GM12878 (cell line): Measurements from ENCODE around the gene THADA. TPM values are rescaled to one million over a fixed set of nuclear protein-coding genes. Genes with fewer than 3 reads are reported as not detected.

Experiments used
- ATAC-seq: fragments of 200-7000 bp; cut with Tn5 transposase; 3 replicates; pipeline ENCODE4 v1.9.1; 2020; ENCODE audit warnings: mild to moderate bottlenecking, moderate library complexity
- BruUV-seq: library from RNA; stranded (reverse); fragments of 400-500 nt; replicated peaks from 2 replicates; lab custom pipeline; 2021; lab: Mats Ljungman, UMichigan
- CTCF ChIA-PET: fragments of 300-600 bp; sonication (Branson Sonifier 250); formaldehyde crosslinking; extraction: SDS; loops from one replicate; lab custom pipeline; 2021; ENCODE audit warnings: inconsistent platforms; lab: Yijun Ruan, JAX
- POLR2A ChIA-PET: fragments of 350-600 bp; formaldehyde crosslinking; extraction: SDS; loops from one replicate; lab custom pipeline; 2021; ENCODE audit warnings: inconsistent platforms; lab: Charles Lee
- RAD21 ChIA-PET: fragments of 300-600 bp; sonication (Branson Sonifier 250); formaldehyde crosslinking; loops from one replicate; lab custom pipeline; 2023; ENCODE audit warnings: antibody characterized with exemption; ENCODE audit not compliant: unreplicated experiment; lab: Charles Lee
- SMC1A ChIA-PET: fragments of 300-600 bp; sonication (Branson Sonifier 250); formaldehyde crosslinking; loops from one replicate; lab custom pipeline; 2023; ENCODE audit not compliant: unreplicated experiment, uncharacterized antibody; lab: Charles Lee
- DNase-seq: peaks from one replicate; pipeline ENCODE4 v3.0.0-alpha.2; 2011; ENCODE audit warnings: low read depth, low spot score
- FAIRE-seq: peaks from 3 replicates; lab custom pipeline; 2011; peaks lifted over from hg19 to GRCh38; lab: Jason Lieb, UNC
- H2AFZ ChIP-seq: 2 replicates; pipeline ENCODE4 v1.6.0; 2011; ENCODE audit warnings: low read depth, low read length, control low read depth; ENCODE audit not compliant: control insufficient read depth
- H3K27ac ChIP-seq: 2 replicates; pipeline ENCODE4 v1.5.1; 2011; ENCODE audit warnings: control low read depth; ENCODE audit not compliant: control insufficient read depth, insufficient read depth
- H3K27me3 ChIP-seq, 2 experiments: replicated peaks in 1 of 2; 2 replicates each; pipeline versions ENCODE4 v1.6.0 to v1.6.1; 2011; ENCODE audit warnings: low read length in 1 of 2; ENCODE audit not compliant: control insufficient read depth in 2 of 2, insufficient read depth in 2 of 2
- H3K36me3 ChIP-seq, 2 experiments: 2 replicates each; pipeline ENCODE4 v1.5.1; 2011; ENCODE audit warnings: low read length in 1 of 2; ENCODE audit not compliant: control insufficient read depth in 2 of 2, insufficient read depth in 2 of 2
- H3K4me1 ChIP-seq: 2 replicates; pipeline ENCODE4 v1.6.1; 2011; ENCODE audit warnings: mild to moderate bottlenecking, low read length, moderate library complexity, mixed read lengths; ENCODE audit not compliant: control insufficient read depth, insufficient read depth
- H3K4me2 ChIP-seq: 2 replicates; pipeline ENCODE4 v1.6.0; 2011; ENCODE audit warnings: control low read depth; ENCODE audit not compliant: control insufficient read depth, insufficient read depth
- H3K4me3 ChIP-seq: fragments of 200-600 bp; sonication (generic); 2 replicates; pipeline ENCODE4 v1.5.1; 2016
- H3K79me2 ChIP-seq: 2 replicates; pipeline ENCODE4 v1.6.0; 2011; ENCODE audit warnings: low read length; ENCODE audit not compliant: control insufficient read depth, insufficient read depth
- H3K9ac ChIP-seq: 2 replicates; pipeline ENCODE4 v1.8.0; 2011; ENCODE audit warnings: low read length, control low read depth, mixed read lengths; ENCODE audit not compliant: control insufficient read depth, insufficient read depth
- H3K9me3 ChIP-seq: replicated peaks from 3 replicates; pipeline ENCODE4 v1.5.1; 2011; ENCODE audit warnings: mild to moderate bottlenecking, low read length; ENCODE audit not compliant: control insufficient read depth, insufficient read depth
- H4K20me1 ChIP-seq: 2 replicates; pipeline ENCODE4 v1.6.0; 2011; ENCODE audit not compliant: control insufficient read depth, insufficient read depth
- BHLHE40 ChIP-seq, 2 experiments: fragments of 450-650 bp in 1 of 2; IDR thresholded peaks; 2 replicates each; pipeline ENCODE4 v1.6.1; 2011 to 2017; ENCODE audit warnings: low read depth in 2 of 2, borderline replicate concordance in 1 of 2, improper control_type of control experiment in 1 of 2, low read length in 1 of 2, mild to moderate bottlenecking in 1 of 2
- EZH2 ChIP-seq: IDR thresholded peaks from 2 replicates; pipeline ENCODE4 v1.6.1; 2012; ENCODE audit warnings: low read depth, mild to moderate bottlenecking, control low read depth, inconsistent platforms, low read length, borderline replicate concordance; ENCODE audit not compliant: control insufficient read depth
- FOXK2 ChIP-seq: fragments of 450-650 bp; IDR thresholded peaks from 2 replicates; pipeline ENCODE4 v1.6.1; 2017; ENCODE audit warnings: mild to moderate bottlenecking, moderate library complexity
- IKZF2 ChIP-seq, 2 experiments: fragments of 450-650 bp; IDR thresholded peaks; 2 replicates each; pipeline ENCODE4 v1.6.1; 2017; ENCODE audit warnings: mild to moderate bottlenecking in 2 of 2, moderate library complexity in 2 of 2
- IRF4 ChIP-seq: IDR thresholded peaks from 2 replicates; pipeline ENCODE4 v1.6.1; 2011; ENCODE audit warnings: low read depth, low read length
- PML ChIP-seq: IDR thresholded peaks from 2 replicates; pipeline ENCODE4 v1.6.1; 2012; ENCODE audit warnings: low read length, inconsistent platforms
- RFX5 ChIP-seq: IDR thresholded peaks from 2 replicates; pipeline ENCODE4 v1.6.1; 2011; ENCODE audit warnings: low read depth, low read length, improper control_type of control experiment
- SRF ChIP-seq, 2 experiments: IDR thresholded peaks; 2 replicates each; pipeline ENCODE4 v1.6.1; 2011; ENCODE audit warnings: low read depth in 2 of 2, low read length in 2 of 2, mild to moderate bottlenecking in 1 of 2, moderate library complexity in 1 of 2
- ZBTB11 ChIP-seq: fragments of 450-650 bp; formaldehyde crosslinking; IDR thresholded peaks from 2 replicates; pipeline ENCODE4 v1.5.0; 2022; ENCODE audit warnings: mild to moderate bottlenecking, missing genetic modification characterization
- ZNF24 ChIP-seq: fragments of 450-650 bp; IDR thresholded peaks from 2 replicates; pipeline ENCODE4 v1.6.1; 2017; ENCODE audit warnings: antibody characterized with exemption, mild to moderate bottlenecking
- WGBS: methylation state at CpG from one replicate; pipeline ENCODE4 v1.1.6; 2016; ENCODE audit warnings: low lambda C conversion rate; ENCODE audit not compliant: insufficient replicate concordance, insufficient coverage; ENCODE audit errors: missing lambda C conversion rate; 5-methylcytosine and 5-hydroxymethylcytosine counted together
- in situ Hi-C: fragments of 300-500 bp; cut with MboI; formaldehyde crosslinking; loops from 9 replicates; pipeline ENCODE4 v1.14.3; 2018; ENCODE audit warnings: mixed read lengths
- intact Hi-C: fragments of 100-400 bp; cut with micrococcal nuclease; formaldehyde crosslinking; loops from one replicate; pipeline ENCODE4 v1.14.2; 2022; ENCODE audit not compliant: unreplicated experiment
- polyA plus RNA-seq, 11 experiments: library from polyadenylated mRNA; depleted of rRNA in 4 of 11; unstranded in 6 of 11; stranded (reverse) in 5 of 11; fragments of >200 nt; fragmentation: Nextera tagmentation in 4 of 11; fragmentation: Illumina TruSeq in 1 of 11; extraction: Ambion mirVana in 4 of 11; extraction: Trizol in 1 of 11; gene quantifications; 1 replicate in 1 of 11; 2 replicates in 10 of 11; pipeline versions ENCODE4 v1.2.1 to v1.2.3, GENCODE V29; 2011 to 2016; ENCODE audit warnings: inconsistent platforms in 2 of 11, missing spikeins in 2 of 11, low read depth in 1 of 11
- total RNA-seq, 4 experiments: library from RNA; depleted of rRNA in 3 of 4; stranded (reverse); fragments of >200 nt in 3 of 4; fragmentation: Illumina TruSeq in 1 of 4; extraction: Trizol in 1 of 4; gene quantifications; 2 replicates each; pipeline versions ENCODE4 v1.2.1 to v1.2.3, GENCODE V29; 2013 to 2021

Gene THADA
- total and polyA plus RNA-seq, 10 of the 15 experiments (the other 5 are each of a cell fraction or from before 2014, with no cell fraction given): 14.6 to 33.2 (median 23.2) TPM

GRCh38 chr2:43210467-43211303 lies 385.2 kb downstream of the THADA start (continued):
- TF ChIP-seq BHLHE40 (IDR thresholded peaks at IDR 0.05; ENCODE audit: borderline replicate concordance in 1 of 2, low read depth in 2 of 2, low read length in 1 of 2): peak in 1 of 2 experiments; percentile 31; a peak in 1 of 4 replicates

- H3K27me3 ChIP-seq: no peaks in the 10 kb centered on the region
- FAIRE-seq: no peak
Measured at GRCh38 chr2:43210125-43210466, 385.7 kb downstream of the THADA start.

More at GRCh38 chr2:43210125-43210466, 385.7 kb downstream of the THADA start:
- H4K20me1 ChIP-seq: no peaks in the 10 kb centered on the region
- BruUV-seq: no TSS peak
- H3K79me2 ChIP-seq: no peaks in the 10 kb centered on the region
- CTCF ChIA-PET: no interaction called here
- TF ChIP-seq FOXK2: no peak
- TF ChIP-seq RFX5: no peak
- no peak for TF ChIP-seq IKZF2 (IDR thresholded peaks at IDR 0.05)
- no peak for TF ChIP-seq EZH2
- no peak for TF ChIP-seq ZBTB11 (CRISPR knock-in tag)
- TF ChIP-seq IRF4: no peak
- TF ChIP-seq PML: no peak
- TF ChIP-seq ZNF24: no peak
- no peak for TF ChIP-seq SRF (IDR thresholded peaks at IDR 0.05; ENCODE audit: low read depth in 2 of 2, low read length in 2 of 2)
- TF ChIP-seq, all 136 proteins: peak for 0
- Histone ChIP-seq H3K4me2 (no peak overlapping the region), H2AFZ (no peak overlapping the region), H3K4me3 (no peak overlapping the region), H3K9ac (no peak overlapping the region), H3K27ac (no peak overlapping the region), H3K36me3 (no peaks in the 10 kb centered on the region), H3K9me3 (no peaks in the 10 kb centered on the region), H3K4me1 (no peaks in the 10 kb centered on the region; the same call in 1 of the 2 replicates)
- ChIA-PET RAD21 (interaction anchor here (1.3 kb wide), 1 partner anchor 13 kb away, joined by 5 read pairs; no protein-coding TSS in a partner anchor), POLR2A (no interaction called here), SMC1A (interaction anchor here (0.6 to 1.2 kb wide), 3 partner anchors 15 to 144 kb away, joined by 3 read pairs; no protein-coding TSS in a partner anchor)
- DNase-seq (no peak), ATAC-seq (no peak)
- WGBS: 67% methylated on average over 6 of the region's 6 CpGs
- in situ Hi-C loops (no loop called here), intact Hi-C loops (no loop called here)
